Measurements from ENCODE around the gene DPF3.

The DPF3 gene

DNA sequence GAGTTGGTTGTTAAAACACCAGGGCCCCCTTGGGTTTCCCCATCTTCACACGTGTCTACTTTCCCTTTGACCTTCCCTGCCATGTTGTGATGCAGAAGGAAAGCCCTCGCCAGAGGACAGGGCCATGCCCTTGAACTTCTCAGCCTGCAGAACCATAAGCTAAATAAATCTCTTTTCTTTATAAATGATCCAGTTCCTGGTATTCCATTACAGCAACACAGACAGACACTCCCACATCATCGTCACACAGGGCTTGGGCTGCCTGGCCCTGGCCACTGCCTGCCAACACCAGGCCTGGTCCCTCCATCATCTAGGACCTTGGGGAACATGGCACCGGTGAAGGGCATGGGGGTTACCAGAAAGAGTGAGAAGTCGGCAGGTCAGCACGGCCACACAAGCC lies 84.8 kb downstream of the DPF3 start:
- H3K36me3 ChIP-seq (ENCODE audit: low read length), result no peaks in the 10 kb centered on the region

DNA sequence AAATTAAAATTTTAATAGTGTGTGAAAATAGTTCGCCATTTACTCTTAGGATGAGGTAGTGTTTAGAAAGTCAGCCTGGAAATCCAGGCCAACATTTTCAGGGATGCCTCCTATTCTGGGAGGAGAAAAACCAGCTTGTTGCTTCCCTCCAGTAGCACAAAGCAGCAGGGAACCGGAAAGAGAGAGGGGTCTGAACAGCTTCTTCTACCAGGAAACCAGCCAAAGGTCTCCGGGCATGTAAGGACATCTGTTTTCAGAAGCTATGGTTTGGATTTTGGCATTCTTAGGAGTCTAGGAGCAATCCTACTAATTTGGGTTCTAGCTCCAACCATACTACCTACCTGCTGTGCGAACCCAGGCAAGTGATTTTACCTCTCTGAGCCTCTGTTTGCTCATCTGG lies 85.3 kb downstream of the DPF3 start:
- TF ChIP-seq, protein P1, sequence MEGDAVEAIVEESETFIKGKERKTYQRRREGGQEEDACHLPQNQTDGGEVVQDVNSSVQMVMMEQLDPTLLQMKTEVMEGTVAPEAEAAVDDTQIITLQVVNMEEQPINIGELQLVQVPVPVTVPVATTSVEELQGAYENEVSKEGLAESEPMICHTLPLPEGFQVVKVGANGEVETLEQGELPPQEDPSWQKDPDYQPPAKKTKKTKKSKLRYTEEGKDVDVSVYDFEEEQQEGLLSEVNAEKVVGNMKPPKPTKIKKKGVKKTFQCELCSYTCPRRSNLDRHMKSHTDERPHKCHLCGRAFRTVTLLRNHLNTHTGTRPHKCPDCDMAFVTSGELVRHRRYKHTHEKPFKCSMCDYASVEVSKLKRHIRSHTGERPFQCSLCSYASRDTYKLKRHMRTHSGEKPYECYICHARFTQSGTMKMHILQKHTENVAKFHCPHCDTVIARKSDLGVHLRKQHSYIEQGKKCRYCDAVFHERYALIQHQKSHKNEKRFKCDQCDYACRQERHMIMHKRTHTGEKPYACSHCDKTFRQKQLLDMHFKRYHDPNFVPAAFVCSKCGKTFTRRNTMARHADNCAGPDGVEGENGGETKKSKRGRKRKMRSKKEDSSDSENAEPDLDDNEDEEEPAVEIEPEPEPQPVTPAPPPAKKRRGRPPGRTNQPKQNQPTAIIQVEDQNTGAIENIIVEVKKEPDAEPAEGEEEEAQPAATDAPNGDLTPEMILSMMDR (IDR thresholded peaks at IDR 0.05; ENCODE audit: insufficient read depth, low read length, poor library complexity, severe bottlenecking), result no peak
- TF ChIP-seq EZH2phosphoT487 (conservative IDR thresholded peaks at IDR 0.05; ENCODE audit: low read length), result no peak
- Histone ChIP-seq H3F3A (ENCODE audit: insufficient read depth) (no peaks in the 10 kb centered on the region), H3K9me2 (replicated peaks; ENCODE audit: insufficient read depth, low read length) (no peaks in the 10 kb centered on the region), H3K36me3 (ENCODE audit: low read length) (no peaks in the 10 kb centered on the region), H3K9ac (ENCODE audit: low read length) (no peak overlapping the region), H3K27me3 (ENCODE audit: low read length) (no peaks in the 10 kb centered on the region), H3K4me2 (ENCODE audit: low read depth, low read length, poor library complexity, severe bottlenecking) (no peak overlapping the region), H4K20me1 (ENCODE audit: low read depth, low read length) (no peaks in the 10 kb centered on the region), H3K9me3 (ENCODE audit: insufficient read depth, low read length) (no peaks in the 10 kb centered on the region), H2AFZ (ENCODE audit: low read depth, low read length, severe bottlenecking) (no peak overlapping the region), H3K4me3 (ENCODE audit: insufficient read depth, low read length, poor library complexity, severe bottlenecking) (no peak overlapping the region), H3K79me2 (ENCODE audit: insufficient read depth, low read length) (no peaks in the 10 kb centered on the region), H3K27ac (ENCODE audit: low read depth, low read length) (no peak overlapping the region)

More for the DNA sequence above, 84.8 kb downstream of the DPF3 start:
- H3K9ac ChIP-seq (ENCODE audit: low read length), result no peak overlapping the region
- no peaks in the 10 kb centered on the region for H4K20me1 ChIP-seq (ENCODE audit: low read depth, low read length)
- no peaks in the 10 kb centered on the region for H3K9me3 ChIP-seq (ENCODE audit: insufficient read depth, low read length)
- no peak overlapping the region for H3K4me2 ChIP-seq (ENCODE audit: low read depth, low read length, poor library complexity, severe bottlenecking)
- no peak overlapping the region for H3K4me3 ChIP-seq (ENCODE audit: insufficient read depth, low read length, poor library complexity, severe bottlenecking)
- no peak overlapping the region for H3K27ac ChIP-seq (ENCODE audit: low read depth, low read length)
- H3K9me2 ChIP-seq (replicated peaks; ENCODE audit: insufficient read depth, low read length), result no peaks in the 10 kb centered on the region
- no peak overlapping the region for H2AFZ ChIP-seq (ENCODE audit: low read depth, low read length, severe bottlenecking)
- H3K79me2 ChIP-seq (ENCODE audit: insufficient read depth, low read length), result no peaks in the 10 kb centered on the region
- no peak for TF ChIP-seq EZH2phosphoT487 (conservative IDR thresholded peaks at IDR 0.05; ENCODE audit: low read length)
- TF ChIP-seq, protein P1 (IDR thresholded peaks at IDR 0.05; ENCODE audit: insufficient read depth, low read length, poor library complexity, severe bottlenecking), result no peak
- H3K27me3 ChIP-seq (ENCODE audit: low read length), result no peaks in the 10 kb centered on the region
- H3F3A ChIP-seq (ENCODE audit: insufficient read depth), result no peaks in the 10 kb centered on the region

DNA sequence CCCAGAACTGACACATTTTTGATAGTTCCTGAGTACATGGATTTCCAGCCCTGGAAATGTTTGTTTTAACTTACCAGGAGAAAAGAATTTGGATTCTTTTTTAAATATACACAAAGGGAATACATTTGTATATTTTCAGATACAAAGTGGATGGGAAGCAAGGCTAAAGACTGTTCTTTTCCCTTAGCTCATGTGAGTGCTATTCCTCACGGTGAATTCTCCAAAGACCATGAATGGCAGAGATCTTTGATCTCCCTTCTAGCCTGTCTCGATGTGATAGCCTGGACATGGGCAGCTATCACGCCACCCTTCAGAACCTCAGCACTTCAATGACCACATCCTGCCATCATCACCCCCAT lies 91.3 kb downstream of the DPF3 start:
- Histone ChIP-seq H3K79me2 (ENCODE audit: insufficient read depth, low read length) (no peaks in the 10 kb centered on the region), H2AFZ (ENCODE audit: low read depth, low read length, severe bottlenecking) (no peak overlapping the region), H3K9me2 (replicated peaks; ENCODE audit: insufficient read depth, low read length) (no peaks in the 10 kb centered on the region), H3F3A (ENCODE audit: insufficient read depth) (no peaks in the 10 kb centered on the region), H3K9me3 (ENCODE audit: insufficient read depth, low read length) (no peaks in the 10 kb centered on the region), H3K4me2 (ENCODE audit: low read depth, low read length, poor library complexity, severe bottlenecking) (no peak overlapping the region), H3K36me3 (ENCODE audit: low read length) (no peaks in the 10 kb centered on the region), H3K27me3 (ENCODE audit: low read length) (no peaks in the 10 kb centered on the region), H3K4me3 (ENCODE audit: insufficient read depth, low read length, poor library complexity, severe bottlenecking) (no peak overlapping the region), H4K20me1 (ENCODE audit: low read depth, low read length) (no peaks in the 10 kb centered on the region), H3K9ac (ENCODE audit: low read length) (no peak overlapping the region), H3K27ac (ENCODE audit: low read depth, low read length) (no peak overlapping the region)
- no peak for TF ChIP-seq EZH2phosphoT487 (conservative IDR thresholded peaks at IDR 0.05; ENCODE audit: low read length)
- TF ChIP-seq, protein P1 (IDR thresholded peaks at IDR 0.05; ENCODE audit: insufficient read depth, low read length, poor library complexity, severe bottlenecking), result no peak
